ENCODE data around the gene E2F4.

The E2F4 gene

GRCh38 chr16:67173808-67174705 is 17.9 kb upstream of the E2F4 start:
- peak in 1 of 2 donors; percentile 60 for DNase-seq (ENCODE audit: low read depth in 2 of 2)

- no peak for DNase-seq (ENCODE audit: low read depth in 2 of 2)
Measured at GRCh38 chr16:67174706-67175231, 17.2 kb upstream of the E2F4 start.

GRCh38 chr16:67176662-67177061 is 15.3 kb upstream of the E2F4 start:
- DNase-seq (ENCODE audit: low read depth in 2 of 2): no peak

- no peak for DNase-seq (ENCODE audit: low read depth in 2 of 2)
Measured at GRCh38 chr16:67177743-67178699, 13.9 kb upstream of the E2F4 start.

- no peak for DNase-seq (ENCODE audit: low read depth in 2 of 2)
Measured at GRCh38 chr16:67179421-67180080, 12.4 kb upstream of the E2F4 start.

- no peak for DNase-seq (ENCODE audit: low read depth in 2 of 2)
Measured at GRCh38 chr16:67180166-67180565, 11.8 kb upstream of the E2F4 start.

- DNase-seq (ENCODE audit: low read depth in 2 of 2): no peak
Measured at GRCh38 chr16:67181346-67181745, 10.6 kb upstream of the E2F4 start.

- no peak for DNase-seq (ENCODE audit: low read depth in 2 of 2)
Measured at GRCh38 chr16:67182288-67182687, 9.7 kb upstream of the E2F4 start.

GRCh38 chr16:67183284-67183626 is 8.7 kb upstream of the E2F4 start:
- no peak for DNase-seq (ENCODE audit: low read depth in 2 of 2)

- DNase-seq (ENCODE audit: low read depth in 2 of 2): peak; percentile 90 to 92
Measured at GRCh38 chr16:67183627-67184452, 8.1 kb upstream of the E2F4 start, which contains the start of gene MATCAP1. MATCAP1 (minus strand) TSS chr16:67183963; CDS start chr16:67180610, 3,353 bp downstream.

GRCh38 chr16:67184453-67184994 is 7.4 kb upstream of the E2F4 start:
- no peak for DNase-seq (ENCODE audit: low read depth in 2 of 2)

- peak; percentile 70 to 72 for DNase-seq (ENCODE audit: low read depth in 2 of 2)
Measured at GRCh38 chr16:67184995-67185650, 6.8 kb upstream of the E2F4 start.

GRCh38 chr16:67185651-67186134 is 6.3 kb upstream of the E2F4 start:
- DNase-seq (ENCODE audit: low read depth in 2 of 2): no peak

GRCh38 chr16:67186550-67186950 is 5.4 kb upstream of the E2F4 start:
- no peak for DNase-seq (ENCODE audit: low read depth in 2 of 2)

- no peak for DNase-seq (ENCODE audit: low read depth in 2 of 2)
Measured at GRCh38 chr16:67187175-67187890, 4.6 kb upstream of the E2F4 start.

- DNase-seq (ENCODE audit: low read depth in 2 of 2): no peak
Measured at GRCh38 chr16:67188323-67188722, 3.6 kb upstream of the E2F4 start.

GRCh38 chr16:67188798-67189197 is 3.2 kb upstream of the E2F4 start:
- no peak for DNase-seq (ENCODE audit: low read depth in 2 of 2)

- DNase-seq (ENCODE audit: low read depth in 2 of 2): no peak
Measured at GRCh38 chr16:67190041-67190440, 1.9 kb upstream of the E2F4 start, which contains the start of gene EXOC3L1. EXOC3L1 (minus strand) TSS chr16:67190136; CDS start chr16:67189676, 460 bp downstream.
